NCI-H524 (cell line): ENCODE data around the gene PGAP6.
"Not testable (repeated sequence)": the region's sequence is repeated elsewhere in the genome, so short reads cannot be mapped to it uniquely, and the experiment has no call there.

ENCODE experiments used
- DNase-seq, 2 experiments: peaks; one replicate each; lab custom pipeline; 2025; lab: John Stamatoyannopoulos, UW

Gene PGAP6

GRCh38 chr16:378113-378820 lies 3.5 kb downstream of the PGAP6 start:
- not testable (repeated sequence) for DNase-seq

- no peak for DNase-seq
Measured at GRCh38 chr16:377419-377951, 4.3 kb downstream of the PGAP6 start.

- no peak for DNase-seq
Measured at GRCh38 chr16:376817-377418, 4.9 kb downstream of the PGAP6 start.

- no peak for DNase-seq
Measured at GRCh38 chr16:375927-376816, 5.6 kb downstream of the PGAP6 start.

GRCh38 chr16:375212-375611 lies 6.6 kb downstream of the PGAP6 start:
- DNase-seq: no peak

- no peak for DNase-seq
Measured at GRCh38 chr16:374616-374926, 7.2 kb downstream of the PGAP6 start.

GRCh38 chr16:373848-374615 lies 7.7 kb downstream of the PGAP6 start:
- no peak for DNase-seq

- no peak for DNase-seq
Measured at GRCh38 chr16:373020-373598, 8.7 kb downstream of the PGAP6 start.

- DNase-seq: no peak
Measured at GRCh38 chr16:372302-372983, 9.3 kb downstream of the PGAP6 start.

- DNase-seq: peak in 1 of 2 experiments; percentile 80
Measured at GRCh38 chr16:371515-372301, 10.1 kb downstream of the PGAP6 start.

- DNase-seq: no peak
Measured at GRCh38 chr16:370979-371514, 10.7 kb downstream of the PGAP6 start.

- DNase-seq: peak; percentile 88 to 96
Measured at GRCh38 chr16:370443-370842, 11.3 kb downstream of the PGAP6 start, which contains the start of gene MRPL28. Gene MRPL28, minus strand, starts transcription at chr16:370538. Its CDS starts 320 bp downstream, at chr16:370218.

- peak in 1 of 2 experiments; percentile 21 for DNase-seq
Measured at GRCh38 chr16:369866-370436, 11.8 kb downstream of the PGAP6 start.

- no peak for DNase-seq
Measured at GRCh38 chr16:369275-369865, 12.4 kb downstream of the PGAP6 start.

GRCh38 chr16:368388-369158 lies 13.2 kb downstream of the PGAP6 start:
- DNase-seq: no peak

- DNase-seq: no peak
Measured at GRCh38 chr16:367333-367903, 14.4 kb downstream of the PGAP6 start.

- DNase-seq: no peak
Measured at GRCh38 chr16:366476-366875, 15.3 kb downstream of the PGAP6 start.
